Activated T-helper 17 cell treated with anti-CD3 and anti-CD28 coated beads, Interleukin-2, amount 50 U/mL, for 72 hours (primary cell): ENCODE data around the gene USP47. TPM values are rescaled to one million over a fixed set of nuclear protein-coding genes. Genes with fewer than 3 reads are reported as not detected.

ENCODE experiments used
- ATAC-seq: fragments of 150-1000 bp; cut with Tn5 transposase; replicated peaks from 2 replicates; pipeline ENCODE4 v1.10.0; 2021; ENCODE audit warnings: mild to moderate bottlenecking, moderate library complexity
- H3K27ac Mint-ChIP-seq: one replicate; pipeline ENCODE4 v1.8.0; 2022; ENCODE audit warnings: mixed read lengths
- H3K27me3 Mint-ChIP-seq: one replicate; pipeline ENCODE4 v1.8.0; 2022; ENCODE audit warnings: mixed read lengths
- H3K36me3 Mint-ChIP-seq: one replicate; pipeline ENCODE4 v1.8.0; 2022; ENCODE audit warnings: low read depth, mild to moderate bottlenecking, mixed read lengths
- H3K4me1 Mint-ChIP-seq: one replicate; pipeline ENCODE4 v1.8.0; 2022; ENCODE audit warnings: mixed read lengths
- H3K4me3 Mint-ChIP-seq: one replicate; pipeline ENCODE4 v1.8.0; 2022; ENCODE audit warnings: mild to moderate bottlenecking, mixed read lengths
- H3K9me3 Mint-ChIP-seq: one replicate; pipeline ENCODE4 v1.8.0; 2022; ENCODE audit warnings: mixed read lengths
- total RNA-seq, 2 donors: library from RNA; stranded (reverse); gene quantifications; one replicate each; pipeline ENCODE4 v1.2.3, GENCODE V29; 2022

USP47 gene
- total RNA-seq, 2 donors from 2014 or later: 37.1 to 58.2 TPM

DNA sequence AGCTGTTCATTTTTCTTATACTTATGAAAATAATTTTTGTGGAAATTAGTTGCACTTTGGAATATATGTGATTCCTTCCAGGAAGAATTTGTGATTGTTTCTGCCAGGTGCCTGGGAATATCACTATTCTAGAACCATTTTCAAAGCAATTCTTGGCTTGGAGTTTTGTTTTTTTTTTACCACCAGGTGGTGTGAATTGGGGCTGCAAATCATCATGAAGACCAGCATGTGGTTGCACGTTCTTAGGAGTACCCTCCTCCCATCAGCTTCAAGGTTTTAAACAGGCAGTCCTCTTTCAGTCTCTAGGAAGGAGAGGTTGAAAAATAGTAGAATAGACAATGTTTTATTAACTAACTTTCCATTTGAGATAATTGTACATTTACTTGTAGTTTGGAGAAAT, 25.9 kb downstream of the USP47 start:
- ATAC-seq: no peak
- Mint-ChIP-seq H3K27me3 (no peaks in the 10 kb centered on the region), H3K27ac (no peak overlapping the region), H3K4me3 (no peak overlapping the region), H3K36me3 (peaks cover 5% of the 10 kb centered on the region), H3K4me1 (peaks cover 51% of the 10 kb centered on the region), H3K9me3 (no peaks in the 10 kb centered on the region)

DNA sequence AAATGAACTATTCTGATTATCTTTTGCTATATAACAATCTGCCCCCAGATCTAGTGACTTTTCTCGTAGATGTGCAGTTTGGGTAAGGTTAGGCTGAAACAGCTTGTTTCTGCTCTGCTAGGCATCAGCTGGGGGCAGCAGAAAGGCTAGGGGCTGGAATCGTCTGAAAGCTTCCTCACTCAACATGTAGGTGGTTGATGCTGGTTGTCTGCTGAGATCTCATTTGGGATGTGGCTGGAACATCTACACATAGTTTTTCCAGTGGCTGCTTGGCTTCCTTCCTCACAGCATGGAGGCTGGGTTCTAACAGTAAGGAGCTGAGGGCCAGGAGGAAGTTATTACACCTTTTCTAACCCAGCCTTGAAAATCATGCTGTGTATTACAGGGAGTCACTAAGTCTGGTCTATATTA, 30.2 kb downstream of the USP47 start:
- no peaks in the 10 kb centered on the region for H3K27me3 Mint-ChIP-seq
- ATAC-seq: no peak
- H3K27ac Mint-ChIP-seq: peak overlapping the region; percentile 40
- no peaks in the 10 kb centered on the region for H3K9me3 Mint-ChIP-seq
- peak overlapping the region; percentile 32 for H3K4me3 Mint-ChIP-seq
- H3K4me1 Mint-ChIP-seq: peaks cover 29% of the 10 kb centered on the region
- H3K36me3 Mint-ChIP-seq: peaks cover 27% of the 10 kb centered on the region

DNA sequence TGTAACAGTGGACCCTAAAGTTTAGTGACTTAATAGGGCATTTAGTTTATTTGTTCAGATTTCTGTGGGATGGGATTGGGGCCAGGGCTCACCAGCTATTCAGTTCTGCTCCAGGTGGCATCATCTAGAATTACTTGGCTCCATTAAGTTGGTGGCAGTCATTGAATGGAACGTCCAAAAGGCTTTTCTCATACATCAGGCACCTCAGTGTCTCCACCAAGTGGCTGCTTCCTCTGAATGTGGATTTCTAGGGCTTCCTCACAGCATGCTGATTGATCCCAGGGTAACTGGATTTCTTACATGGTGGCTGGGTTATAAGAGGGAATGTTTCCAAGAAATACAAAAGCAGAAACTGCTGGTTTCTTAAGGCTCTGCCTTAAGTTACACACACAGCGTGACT, 34.7 kb downstream of the USP47 start:
- Mint-ChIP-seq H3K27ac (no peak overlapping the region), H3K36me3 (peaks cover 37% of the 10 kb centered on the region), H3K9me3 (no peaks in the 10 kb centered on the region), H3K4me3 (no peak overlapping the region), H3K27me3 (no peaks in the 10 kb centered on the region), H3K4me1 (peaks cover 15% of the 10 kb centered on the region)
- no peak for ATAC-seq

DNA sequence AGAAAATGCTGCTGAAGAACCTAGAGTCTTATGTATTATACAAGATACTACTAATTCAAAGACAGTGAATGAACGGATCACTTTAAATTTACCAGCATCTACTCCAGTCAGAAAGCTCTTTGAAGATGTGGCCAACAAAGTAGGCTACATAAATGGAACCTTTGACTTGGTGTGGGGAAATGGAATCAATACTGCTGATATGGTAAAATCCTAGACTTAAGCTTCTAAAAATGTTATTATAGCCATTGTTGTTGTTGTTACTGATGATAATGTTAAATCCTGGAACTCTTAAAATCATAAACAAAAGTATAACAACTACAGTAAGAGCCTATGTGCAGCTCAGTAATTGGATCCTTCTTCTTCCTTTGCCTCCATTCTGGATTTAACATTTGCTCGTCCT, 38.4 kb downstream of the USP47 start:
- Mint-ChIP-seq H3K36me3 (peaks cover 56% of the 10 kb centered on the region), H3K27ac (no peak overlapping the region), H3K4me3 (no peak overlapping the region), H3K9me3 (no peaks in the 10 kb centered on the region), H3K27me3 (no peaks in the 10 kb centered on the region), H3K4me1 (peaks cover 28% of the 10 kb centered on the region)
- ATAC-seq: no peak

DNA sequence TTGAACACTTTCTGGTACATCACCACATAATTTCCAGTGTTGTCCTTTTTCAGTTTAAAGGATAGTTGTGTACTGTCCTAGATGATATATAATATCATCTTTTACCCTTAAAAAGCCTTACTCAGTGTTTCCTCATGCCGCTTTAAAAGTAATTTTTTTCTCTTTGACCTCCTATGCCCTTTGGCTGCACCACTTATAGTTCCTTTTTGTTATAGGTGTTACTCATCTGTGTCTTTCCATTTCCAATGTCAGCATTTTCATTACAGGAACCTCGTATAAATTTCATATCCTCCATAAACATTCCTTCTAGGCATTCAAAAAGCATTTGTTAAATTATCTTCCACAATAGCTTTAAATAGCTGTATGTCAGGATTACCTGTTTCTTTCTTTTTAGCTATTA, 40.8 kb downstream of the USP47 start:
- Mint-ChIP-seq H3K27ac (peak overlapping the region; percentile 36), H3K27me3 (no peaks in the 10 kb centered on the region), H3K4me3 (peak overlapping the region; percentile 12), H3K36me3 (peaks cover 69% of the 10 kb centered on the region), H3K4me1 (peaks cover 40% of the 10 kb centered on the region), H3K9me3 (no peaks in the 10 kb centered on the region)
- peak; percentile 48 for ATAC-seq

DNA sequence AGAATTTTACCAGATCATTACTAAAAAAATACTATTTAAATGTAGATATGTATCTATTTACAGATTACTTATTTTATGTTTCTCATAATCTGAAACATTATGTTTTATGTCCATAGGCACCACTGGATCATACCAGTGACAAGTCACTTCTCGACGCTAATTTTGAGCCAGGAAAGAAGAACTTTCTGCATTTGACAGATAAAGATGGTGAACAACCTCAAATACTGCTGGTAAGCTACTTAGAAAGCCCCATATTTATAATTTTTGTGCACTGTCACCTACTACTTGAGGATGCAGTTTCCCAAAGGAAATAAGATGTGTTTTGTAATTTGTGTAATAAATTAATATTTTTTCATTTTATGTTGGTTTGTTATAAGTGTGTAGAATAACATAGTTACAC, 42.6 kb downstream of the USP47 start:
- Mint-ChIP-seq H3K27me3 (no peaks in the 10 kb centered on the region), H3K9me3 (no peaks in the 10 kb centered on the region), H3K4me3 (peak overlapping the region; percentile 45), H3K4me1 (peaks cover 48% of the 10 kb centered on the region), H3K27ac (peak overlapping the region; percentile 64), H3K36me3 (peaks cover 87% of the 10 kb centered on the region)
- no peak for ATAC-seq

DNA sequence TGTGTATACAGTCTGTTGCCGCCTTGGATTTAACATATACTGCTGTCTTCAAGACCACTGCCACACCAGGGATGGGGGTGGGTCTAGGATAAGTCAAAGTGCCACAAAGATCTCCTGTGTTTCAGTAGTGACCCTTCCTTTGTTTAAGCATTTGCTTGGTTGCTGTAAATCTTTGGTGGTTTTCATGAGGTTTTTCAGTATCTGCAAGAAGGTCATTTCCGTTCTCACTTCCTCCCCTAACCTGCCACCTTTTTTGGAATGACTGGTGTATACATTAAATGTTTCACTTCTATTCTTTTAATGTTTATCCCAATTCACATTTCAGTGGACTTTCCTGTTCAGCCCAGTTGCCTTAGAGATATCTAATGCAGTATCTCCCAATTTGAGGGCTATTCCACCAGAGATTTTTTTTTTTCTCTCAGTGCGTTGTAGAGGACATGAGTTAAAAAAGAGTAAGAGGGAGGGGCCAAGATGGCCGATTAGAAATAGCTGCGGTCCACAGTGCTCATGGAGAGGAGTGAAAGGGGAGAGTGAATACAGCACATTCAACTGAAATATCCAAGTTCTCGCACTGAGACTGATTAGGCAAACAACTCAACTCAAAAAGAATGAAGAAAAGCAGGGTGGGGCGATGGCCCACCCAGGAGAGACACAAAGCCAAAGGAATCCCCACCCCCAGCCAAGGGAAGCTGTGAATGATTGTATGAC, 43.2 kb downstream of the USP47 start:
- H3K9me3 Mint-ChIP-seq: no peaks in the 10 kb centered on the region
- H3K4me3 Mint-ChIP-seq: peak overlapping the region; percentile 45
- H3K27me3 Mint-ChIP-seq: no peaks in the 10 kb centered on the region
- H3K4me1 Mint-ChIP-seq: peaks cover 48% of the 10 kb centered on the region
- peak; percentile 80 for ATAC-seq
- H3K36me3 Mint-ChIP-seq: peaks cover 93% of the 10 kb centered on the region
- H3K27ac Mint-ChIP-seq: peak overlapping the region; percentile 64

DNA sequence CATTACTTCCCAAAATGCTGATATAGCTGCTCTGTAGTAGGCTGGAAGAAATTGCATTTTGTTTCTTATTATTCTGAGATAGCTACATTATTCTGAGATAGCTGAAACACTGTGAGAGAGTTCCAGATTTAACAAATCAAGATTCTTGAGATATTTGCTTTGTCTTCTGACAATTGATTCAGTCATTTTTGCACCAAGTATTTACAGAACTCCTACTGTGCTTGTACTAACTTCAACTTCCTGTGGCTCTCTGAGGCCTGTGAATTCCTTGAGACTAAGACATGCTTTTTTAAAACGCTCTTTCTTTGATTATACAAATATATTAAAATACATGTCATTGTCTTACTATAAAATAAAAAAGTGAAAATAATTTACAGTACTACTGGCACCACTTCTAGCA, 52.7 kb downstream of the USP47 start:
- no peak for ATAC-seq
- Mint-ChIP-seq H3K36me3 (peaks cover 75% of the 10 kb centered on the region), H3K27me3 (no peaks in the 10 kb centered on the region), H3K9me3 (no peaks in the 10 kb centered on the region), H3K27ac (no peak overlapping the region), H3K4me1 (peaks cover 6% of the 10 kb centered on the region), H3K4me3 (no peak overlapping the region)

DNA sequence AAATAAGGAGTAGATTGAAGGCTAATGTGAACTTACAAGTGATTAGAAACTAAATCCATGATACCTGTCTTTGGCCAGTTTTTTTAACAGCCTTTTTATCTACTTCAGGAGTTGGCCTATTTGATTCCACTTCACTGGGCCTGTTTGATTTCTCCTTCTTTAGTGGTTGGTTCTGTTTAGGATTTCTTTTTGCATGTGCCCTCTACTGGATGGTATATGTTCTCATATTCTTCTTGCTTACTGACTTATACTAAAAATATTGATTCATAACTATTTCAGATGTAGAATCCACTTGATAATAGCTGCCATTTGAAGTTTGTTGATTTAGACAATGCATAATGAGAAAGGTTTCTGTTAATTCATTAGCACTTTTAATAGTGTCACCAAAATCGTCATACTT, 53.9 kb downstream of the USP47 start:
- H3K36me3 Mint-ChIP-seq: peaks cover 73% of the 10 kb centered on the region
- H3K4me3 Mint-ChIP-seq: no peak overlapping the region
- H3K27me3 Mint-ChIP-seq: no peaks in the 10 kb centered on the region
- ATAC-seq: no peak
- peaks cover 9% of the 10 kb centered on the region for H3K4me1 Mint-ChIP-seq
- no peak overlapping the region for H3K27ac Mint-ChIP-seq
- no peaks in the 10 kb centered on the region for H3K9me3 Mint-ChIP-seq

DNA sequence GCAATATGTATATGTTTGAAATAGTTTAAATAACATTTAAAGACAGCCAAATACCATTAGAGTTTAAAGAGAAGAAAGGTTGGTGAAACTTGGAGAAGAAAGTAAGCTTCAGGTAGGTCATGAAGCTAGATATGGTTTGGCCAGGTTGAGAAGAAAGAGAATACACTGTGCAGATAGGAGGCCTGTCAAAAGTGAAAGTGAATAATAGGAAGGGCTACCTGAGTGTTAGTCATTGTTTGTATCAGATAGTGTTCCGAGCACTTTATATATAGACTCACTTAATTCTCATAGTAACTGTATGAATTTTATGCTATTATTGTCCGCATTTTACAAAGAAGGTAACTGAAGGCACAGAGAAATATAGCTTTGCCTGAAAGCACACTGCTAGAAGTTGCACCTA, 56.9 kb downstream of the USP47 start:
- no peak overlapping the region for H3K4me3 Mint-ChIP-seq
- no peak for ATAC-seq
- no peak overlapping the region for H3K27ac Mint-ChIP-seq
- no peaks in the 10 kb centered on the region for H3K9me3 Mint-ChIP-seq
- no peaks in the 10 kb centered on the region for H3K27me3 Mint-ChIP-seq
- H3K4me1 Mint-ChIP-seq: peaks cover 9% of the 10 kb centered on the region
- H3K36me3 Mint-ChIP-seq: peaks cover 78% of the 10 kb centered on the region

DNA sequence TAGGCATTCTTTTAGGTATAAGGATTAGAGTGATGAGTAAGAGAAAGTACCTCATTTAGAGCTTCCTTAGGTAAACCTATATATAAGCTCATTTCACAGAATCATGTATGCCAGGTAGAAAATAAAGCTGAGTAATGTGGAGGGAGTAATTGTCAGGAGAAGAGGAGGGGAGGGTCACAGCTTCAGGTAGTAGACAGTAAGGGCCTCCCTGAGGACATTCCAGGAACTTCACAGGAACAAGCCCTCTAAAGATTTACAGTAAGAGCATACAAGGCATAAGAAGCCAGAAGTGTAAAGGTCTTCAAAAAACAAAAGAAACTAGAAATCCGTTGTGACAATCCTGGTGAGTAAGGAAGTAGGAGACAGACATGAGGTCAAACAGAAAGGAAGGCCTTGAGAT, 57.6 kb downstream of the USP47 start:
- Mint-ChIP-seq H3K27ac (no peak overlapping the region), H3K4me3 (no peak overlapping the region), H3K4me1 (peaks cover 9% of the 10 kb centered on the region), H3K36me3 (peaks cover 85% of the 10 kb centered on the region), H3K9me3 (no peaks in the 10 kb centered on the region), H3K27me3 (no peaks in the 10 kb centered on the region)
- no peak for ATAC-seq

DNA sequence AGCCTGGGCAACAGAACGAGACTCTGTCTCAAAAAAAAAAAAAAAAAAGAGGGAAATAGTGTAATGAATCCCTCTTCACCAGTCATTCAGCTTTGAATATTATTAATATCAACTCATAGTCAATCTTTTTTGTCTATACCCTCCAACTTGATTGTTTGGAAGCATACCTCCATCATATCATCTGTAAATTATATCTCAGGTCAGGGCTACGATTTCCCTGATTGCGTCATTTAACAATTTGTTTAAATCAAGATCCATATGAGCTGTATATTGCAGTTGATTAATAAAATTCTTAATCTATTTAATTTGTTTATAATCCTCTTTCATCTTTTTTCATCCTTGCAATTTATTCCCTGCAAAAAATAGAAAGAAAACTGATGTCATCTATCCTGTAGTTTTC, 60.2 kb downstream of the USP47 start:
- H3K27ac Mint-ChIP-seq: no peak overlapping the region
- no peaks in the 10 kb centered on the region for H3K27me3 Mint-ChIP-seq
- no peak for ATAC-seq
- H3K9me3 Mint-ChIP-seq: no peaks in the 10 kb centered on the region
- peaks cover 5% of the 10 kb centered on the region for H3K4me1 Mint-ChIP-seq
- peaks cover 86% of the 10 kb centered on the region for H3K36me3 Mint-ChIP-seq
- no peak overlapping the region for H3K4me3 Mint-ChIP-seq

DNA sequence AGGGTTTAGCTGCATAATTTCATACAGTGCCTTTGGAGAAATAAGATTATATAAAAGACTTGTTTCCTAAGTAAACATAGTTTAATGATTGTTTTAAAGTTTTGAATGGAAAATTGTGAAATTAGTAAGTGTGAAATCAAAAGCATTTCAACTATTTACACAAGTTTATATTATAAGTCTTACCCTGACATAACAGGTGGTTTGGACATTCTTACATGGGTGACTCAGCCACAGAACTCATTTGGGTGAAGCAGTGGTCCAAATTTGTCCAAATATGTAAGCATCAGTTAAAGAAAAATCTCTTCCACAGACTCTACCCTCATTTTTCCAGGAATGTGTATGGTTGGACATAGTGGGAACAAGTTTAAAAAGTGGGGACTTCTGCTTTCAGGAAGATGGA, 68.0 kb downstream of the USP47 start:
- Mint-ChIP-seq H3K27ac (no peak overlapping the region), H3K4me1 (peaks cover 5% of the 10 kb centered on the region), H3K4me3 (no peak overlapping the region), H3K36me3 (peaks cover 87% of the 10 kb centered on the region), H3K9me3 (no peaks in the 10 kb centered on the region), H3K27me3 (no peaks in the 10 kb centered on the region)
- ATAC-seq: no peak

DNA sequence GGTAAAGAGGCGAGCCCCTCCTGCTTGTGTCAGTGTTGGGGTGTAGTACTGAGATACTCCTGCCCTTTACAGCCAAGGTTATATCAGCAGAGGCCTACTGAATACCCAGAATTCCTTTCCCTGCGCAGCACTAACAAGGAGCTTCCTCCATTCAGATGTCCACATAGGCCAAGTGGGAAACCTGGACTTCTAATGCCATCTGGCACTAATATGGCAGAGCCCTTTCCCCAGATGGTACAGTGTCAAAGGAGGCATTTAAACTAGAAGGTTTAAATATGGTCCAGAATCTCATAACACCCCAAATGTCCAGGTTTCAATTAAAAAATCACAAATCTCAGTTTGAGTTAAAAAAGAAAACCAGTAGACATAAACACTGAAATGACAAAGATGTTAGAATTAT, 68.8 kb downstream of the USP47 start:
- Mint-ChIP-seq H3K9me3 (no peaks in the 10 kb centered on the region), H3K27ac (peak overlapping the region; percentile 15), H3K27me3 (no peaks in the 10 kb centered on the region), H3K4me1 (peaks cover 5% of the 10 kb centered on the region), H3K36me3 (peaks cover 82% of the 10 kb centered on the region), H3K4me3 (no peak overlapping the region)
- no peak for ATAC-seq

DNA sequence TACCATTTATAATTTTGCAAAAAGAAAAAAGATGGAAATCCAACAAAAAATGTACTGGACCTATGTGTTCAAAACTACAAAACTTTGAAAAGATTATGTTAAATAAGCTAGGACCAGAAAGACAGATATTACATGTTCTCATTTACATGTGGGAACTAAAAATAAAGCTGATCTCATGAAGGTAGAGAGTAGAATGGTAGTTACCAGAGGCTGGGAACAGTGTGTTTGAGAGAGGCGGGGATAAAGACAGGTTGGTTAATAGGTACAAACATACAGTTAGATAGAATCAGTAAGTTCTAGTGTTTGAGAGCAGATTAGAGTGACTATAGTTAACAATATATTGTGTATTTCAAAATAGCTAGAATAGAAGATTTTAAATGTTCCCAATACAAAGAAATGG, 71.6 kb downstream of the USP47 start:
- H3K36me3 Mint-ChIP-seq: peaks cover 79% of the 10 kb centered on the region
- peaks cover 5% of the 10 kb centered on the region for H3K4me1 Mint-ChIP-seq
- no peak overlapping the region for H3K4me3 Mint-ChIP-seq
- H3K27me3 Mint-ChIP-seq: no peaks in the 10 kb centered on the region
- H3K27ac Mint-ChIP-seq: no peak overlapping the region
- no peak for ATAC-seq
- H3K9me3 Mint-ChIP-seq: no peaks in the 10 kb centered on the region

DNA sequence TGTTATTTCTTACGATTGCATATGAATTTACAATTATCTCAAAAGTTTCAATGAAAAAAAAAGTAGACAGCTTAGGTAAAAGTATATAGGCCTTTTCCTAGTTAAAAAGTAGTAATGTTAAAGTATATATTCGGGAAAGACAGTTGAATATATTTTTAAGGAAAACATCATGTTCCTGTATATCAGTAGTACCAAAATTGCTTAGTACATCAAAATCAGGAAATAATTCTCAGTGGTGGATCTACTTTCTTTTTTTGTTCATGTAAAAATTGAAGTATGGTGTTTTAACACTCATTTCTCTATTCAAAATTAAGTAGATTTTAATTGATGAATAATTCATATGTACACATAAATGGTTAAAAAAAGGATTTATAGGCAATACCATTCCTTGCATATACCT, 73.9 kb downstream of the USP47 start:
- Mint-ChIP-seq H3K4me1 (peaks cover 5% of the 10 kb centered on the region), H3K36me3 (peaks cover 79% of the 10 kb centered on the region), H3K27me3 (no peaks in the 10 kb centered on the region), H3K4me3 (no peak overlapping the region), H3K27ac (no peak overlapping the region), H3K9me3 (no peaks in the 10 kb centered on the region)
- no peak for ATAC-seq
